ENCODE data around the gene GNAZ. TPM values are rescaled to one million over a fixed set of nuclear protein-coding genes. Genes with fewer than 3 reads are reported as not detected.
A peak's percentile ranks its signal among the peaks of the same experiment; 100 is the strongest.

GNAZ gene
- total RNA-seq, 1 experiment from 2014 or later = 0.48 TPM

- Mint-ChIP-seq H3K36me3 (ENCODE audit: insufficient read depth, unreplicated experiment) (no peaks in the 10 kb centered on the region), H3K27me3 (ENCODE audit: insufficient read depth, unreplicated experiment) (no peaks in the 10 kb centered on the region), H3K4me1 (ENCODE audit: low read depth, unreplicated experiment) (no peaks in the 10 kb centered on the region), H3K27ac (ENCODE audit: unreplicated experiment) (no peak overlapping the region), H3K4me3 (ENCODE audit: unreplicated experiment) (no peak overlapping the region), H3K9me3 (ENCODE audit: unreplicated experiment) (no peaks in the 10 kb centered on the region)
- POLR2A ChIA-PET = no interaction called here
- BruUV-seq (replicated peaks) = no TSS peak
- no peaks in the 10 kb centered on the region for H3K36me3 ChIP-seq (ENCODE audit: control insufficient read depth, insufficient read depth, low read length)
- peak in 1 of 2 experiments; percentile 23 for DNase-seq
- TF ChIP-seq CTCF (IDR thresholded peaks at IDR 0.05; ENCODE audit: insufficient read depth in 1 of 2, low read depth in 1 of 2, low read length in 1 of 2, severe bottlenecking in 1 of 2, unreplicated experiment in 1 of 2) = no peak
- H3K9me3 ChIP-seq = no peaks in the 10 kb centered on the region
- no peaks in the 10 kb centered on the region for H3K4me1 ChIP-seq
- CTCF ChIA-PET = no interaction called here
- intact Hi-C loops (cut with micrococcal nuclease; ENCODE audit: unreplicated experiment) = loop anchor here (10.0 kb wide), 1 partner anchor 262 kb away; no protein-coding TSS in a partner anchor
- no peaks in the 10 kb centered on the region for H3K27me3 ChIP-seq (replicated peaks; ENCODE audit: control insufficient read depth, insufficient read depth, low read length)
- no peak overlapping the region for H3K4me3 ChIP-seq (ENCODE audit: low read depth, low read length)
Measured at GRCh38 chr22:23106906-23107367, 36.6 kb downstream of the GNAZ start.

GRCh38 chr22:23107487-23108248, 37.3 kb downstream of the GNAZ start:
- Mint-ChIP-seq H3K4me3 (ENCODE audit: unreplicated experiment) (no peak overlapping the region), H3K27ac (ENCODE audit: unreplicated experiment) (no peak overlapping the region), H3K27me3 (ENCODE audit: insufficient read depth, unreplicated experiment) (no peaks in the 10 kb centered on the region), H3K36me3 (ENCODE audit: insufficient read depth, unreplicated experiment) (no peaks in the 10 kb centered on the region), H3K9me3 (ENCODE audit: unreplicated experiment) (no peaks in the 10 kb centered on the region), H3K4me1 (ENCODE audit: low read depth, unreplicated experiment) (no peaks in the 10 kb centered on the region)
- Histone ChIP-seq H3K4me1 (no peaks in the 10 kb centered on the region), H3K9me3 (no peaks in the 10 kb centered on the region), H3K27me3 (replicated peaks; ENCODE audit: control insufficient read depth, insufficient read depth, low read length) (no peaks in the 10 kb centered on the region), H3K4me3 (ENCODE audit: low read depth, low read length) (no peak overlapping the region), H3K36me3 (ENCODE audit: control insufficient read depth, insufficient read depth, low read length) (no peaks in the 10 kb centered on the region)
- no TSS peak for BruUV-seq (replicated peaks)
- ChIA-PET POLR2A (no interaction called here), CTCF (no interaction called here)
- intact Hi-C loops (cut with micrococcal nuclease; ENCODE audit: unreplicated experiment) = loop anchor here (10.0 kb wide), 1 partner anchor 263 kb away; no protein-coding TSS in a partner anchor
- TF ChIP-seq CTCF (IDR thresholded peaks at IDR 0.05; ENCODE audit: insufficient read depth in 1 of 2, low read depth in 1 of 2, low read length in 1 of 2, severe bottlenecking in 1 of 2, unreplicated experiment in 1 of 2) = no peak
- no peak for DNase-seq

GRCh38 chr22:23108249-23109078, 38.1 kb downstream of the GNAZ start:
- no peak for TF ChIP-seq CTCF (IDR thresholded peaks at IDR 0.05; ENCODE audit: insufficient read depth in 1 of 2, low read depth in 1 of 2, low read length in 1 of 2, severe bottlenecking in 1 of 2, unreplicated experiment in 1 of 2)
- Mint-ChIP-seq H3K36me3 (ENCODE audit: insufficient read depth, unreplicated experiment) (no peaks in the 10 kb centered on the region), H3K9me3 (ENCODE audit: unreplicated experiment) (no peaks in the 10 kb centered on the region), H3K27ac (ENCODE audit: unreplicated experiment) (no peak overlapping the region), H3K27me3 (ENCODE audit: insufficient read depth, unreplicated experiment) (no peaks in the 10 kb centered on the region), H3K4me1 (ENCODE audit: low read depth, unreplicated experiment) (no peaks in the 10 kb centered on the region), H3K4me3 (ENCODE audit: unreplicated experiment) (no peak overlapping the region)
- DNase-seq = no peak
- Histone ChIP-seq H3K4me3 (ENCODE audit: low read depth, low read length) (no peak overlapping the region), H3K4me1 (no peaks in the 10 kb centered on the region), H3K27me3 (replicated peaks; ENCODE audit: control insufficient read depth, insufficient read depth, low read length) (no peaks in the 10 kb centered on the region), H3K36me3 (ENCODE audit: control insufficient read depth, insufficient read depth, low read length) (no peaks in the 10 kb centered on the region), H3K9me3 (no peaks in the 10 kb centered on the region)
- ChIA-PET CTCF (no interaction called here), POLR2A (interaction anchor here (0.6 kb wide), 1 partner anchor 13 kb away, joined by 3 read pairs; no protein-coding TSS in a partner anchor)
- intact Hi-C loops (cut with micrococcal nuclease; ENCODE audit: unreplicated experiment) = loop anchor here (10.0 kb wide), 1 partner anchor 264 kb away; no protein-coding TSS in a partner anchor
- no TSS peak for BruUV-seq (replicated peaks)
